Esophagus muscularis mucosa (tissue), 4 donors: ENCODE measurements around the gene LARP1B. TPM values are rescaled to one million over a fixed set of nuclear protein-coding genes. Genes with fewer than 3 reads are reported as not detected.
A peak's percentile ranks its signal among the peaks of the same experiment; 100 is the strongest.

Experiments
- DNase-seq: peaks from one replicate; pipeline ENCODE4 v3.0.0-alpha.2; 2017; ENCODE audit errors: extremely low spot score
- H3K27ac ChIP-seq, 4 donors: fragments of 200-600 bp; sonication (generic); replicated peaks in 1 of 4; 1 replicate in 3 of 4; 2 replicates in 1 of 4; pipeline ENCODE4 v1.5.1; 2016 to 2019; ENCODE audit warnings: mild to moderate bottlenecking in 1 of 4
- H3K27me3 ChIP-seq, 4 donors: fragments of 200-600 bp; sonication (generic); one replicate each; pipeline versions ENCODE4 v1.5.1 to v1.6.0; 2016 to 2019
- H3K36me3 ChIP-seq, 4 donors: fragments of 200-600 bp; sonication (generic); one replicate each; pipeline ENCODE4 v1.5.1; 2016 to 2019
- H3K4me1 ChIP-seq, 4 donors: fragments of 200-600 bp; sonication (generic); one replicate each; pipeline ENCODE4 v1.5.1; 2016 to 2019
- H3K4me3 ChIP-seq, 4 donors: fragments of 200-600 bp; sonication (generic); 1 replicate in 2 of 4; 2 replicates in 2 of 4; pipeline ENCODE4 v1.5.1; 2016 to 2019; ENCODE audit warnings: mild to moderate bottlenecking in 4 of 4, moderate library complexity in 1 of 4
- H3K9me3 ChIP-seq, 4 donors: fragments of 200-600 bp; sonication (generic); 1 replicate in 3 of 4; 2 replicates in 1 of 4; pipeline ENCODE4 v1.5.1; 2016 to 2019
- CTCF ChIP-seq, 3 experiments: fragments of 200-600 bp in 2 of 3; fragments of 450-650 bp in 1 of 3; sonication (generic) in 2 of 3; IDR thresholded peaks; one replicate each; pipeline ENCODE4 v1.5.1; 2017 to 2019; ENCODE audit warnings: antibody characterized with exemption in 3 of 3, mild to moderate bottlenecking in 2 of 3, moderate library complexity in 1 of 3
- EP300 ChIP-seq: sonication (generic); formaldehyde crosslinking; IDR thresholded peaks from one replicate; pipeline ENCODE4 v1.6.1; 2017; ENCODE audit warnings: antibody characterized with exemption
- POLR2A ChIP-seq: fragments of 450-650 bp; IDR thresholded peaks from one replicate; pipeline ENCODE4 v1.6.1; 2017; ENCODE audit warnings: antibody characterized with exemption, moderate library complexity, mild to moderate bottlenecking, low read depth
- POLR2AphosphoS5 ChIP-seq, 2 donors: sonication (generic); formaldehyde crosslinking; IDR thresholded peaks; one replicate each; pipeline ENCODE4 v1.6.1; 2017; ENCODE audit warnings: antibody characterized with exemption in 2 of 2
- WGBS: methylation state at CpG from one replicate; pipeline ENCODE4 v1.1.5; 2018; 5-methylcytosine and 5-hydroxymethylcytosine counted together
- intact Hi-C: fragments of 100-400 bp; cut with DNase I; formaldehyde crosslinking; loops from one replicate; pipeline ENCODE4 v1.15.1; 2023
- total RNA-seq, 4 donors: library from RNA; depleted of rRNA; stranded (reverse); fragments of >200 nt; gene quantifications; one replicate each; pipeline versions ENCODE4 v1.1.0 to v1.2.1, GENCODE V29; 2016

LARP1B gene
- total RNA-seq, 4 donors from 2014 or later = 18.9 to 27.5 (median 24.1) TPM

GRCh38 chr4:128176643-128177042 lies 115.5 kb downstream of the LARP1B start:
- intact Hi-C loops = no loop called here

GRCh38 chr4:128177498-128177897 lies 116.4 kb downstream of the LARP1B start:
- WGBS = 88% methylated on average over 1 of the region's 1 CpG
- Histone ChIP-seq H3K27me3 (no peaks in the 10 kb centered on the region), H3K4me3 (no peak overlapping the region), H3K36me3 (peaks cover 0 to 6% (median 2%) of the 10 kb centered on the region in 4 donors), H3K27ac (no peak overlapping the region), H3K9me3 (no peaks in the 10 kb centered on the region), H3K4me1 (no peaks in the 10 kb centered on the region)
- intact Hi-C loops = no loop called here
- TF ChIP-seq EP300 (no peak), CTCF (IDR thresholded peaks at IDR 0.05) (no peak), POLR2A (no peak), POLR2AphosphoS5 (IDR thresholded peaks at IDR 0.05) (no peak)
- no peak for DNase-seq

More at GRCh38 chr4:128176643-128177042, 115.5 kb downstream of the LARP1B start:
- DNase-seq = no peak
- H3K27me3 ChIP-seq = no peaks in the 10 kb centered on the region
- WGBS = 100% methylated on average over 1 of the region's 1 CpG
- peaks cover 0 to 6% (median 2%) of the 10 kb centered on the region in 4 donors for H3K36me3 ChIP-seq
- TF ChIP-seq EP300 (no peak), CTCF (IDR thresholded peaks at IDR 0.05) (no peak), POLR2AphosphoS5 (IDR thresholded peaks at IDR 0.05) (no peak), POLR2A (no peak)
- H3K27ac ChIP-seq = no peak overlapping the region
- H3K4me3 ChIP-seq = no peak overlapping the region
- H3K4me1 ChIP-seq = no peaks in the 10 kb centered on the region
- H3K9me3 ChIP-seq = no peaks in the 10 kb centered on the region

- no peak for DNase-seq
- peaks cover 0 to 5% (median 0%) of the 10 kb centered on the region in 4 donors for H3K36me3 ChIP-seq
- no peak overlapping the region for H3K4me3 ChIP-seq
- peaks cover 0 to 7% (median 3%) of the 10 kb centered on the region in 4 donors for H3K4me1 ChIP-seq
- intact Hi-C loops = no loop called here
- no peaks in the 10 kb centered on the region for H3K27me3 ChIP-seq
- TF ChIP-seq EP300 (no peak), POLR2A (no peak), POLR2AphosphoS5 (IDR thresholded peaks at IDR 0.05) (no peak), CTCF (IDR thresholded peaks at IDR 0.05) (no peak)
- WGBS = 90% methylated on average over 2 of the region's 2 CpGs
- H3K27ac ChIP-seq = no peak overlapping the region
- no peaks in the 10 kb centered on the region for H3K9me3 ChIP-seq
These were observed 125.5 kb downstream of the LARP1B start for GRCh38 chr4:128186623-128187022.

- intact Hi-C loops = loop anchor here (5.0 to 10.0 kb wide), 2 partner anchors 84 to 671 kb away; no protein-coding TSS in a partner anchor
- H3K4me1 ChIP-seq = peaks cover 0 to 11% (median 5%) of the 10 kb centered on the region in 4 donors
- no peak for TF ChIP-seq POLR2AphosphoS5 (IDR thresholded peaks at IDR 0.05)
- TF ChIP-seq CTCF (IDR thresholded peaks at IDR 0.05) = peak; percentile 78 to 89 (median 86)
- no peak overlapping the region for H3K4me3 ChIP-seq
- H3K27ac ChIP-seq = no peak overlapping the region
- 7% methylated on average over 5 of the region's 5 CpGs for WGBS
- peaks cover 0 to 7% (median 0%) of the 10 kb centered on the region in 4 donors for H3K36me3 ChIP-seq
- no peaks in the 10 kb centered on the region for H3K9me3 ChIP-seq
- no peaks in the 10 kb centered on the region for H3K27me3 ChIP-seq
- DNase-seq = no peak
These were observed 130.1 kb downstream of the LARP1B start for GRCh38 chr4:128191115-128191781.
